HUES6 (cell line): ENCODE results near the gene MEF2D.

Source experiments
- H3K27ac ChIP-seq: 2 replicates; pipeline ENCODE4 v1.7.0; 2013; ENCODE audit warnings: low read depth, mild to moderate bottlenecking, low read length, inconsistent platforms
- H3K27me3 ChIP-seq: 2 replicates; pipeline ENCODE4 v1.6.1; 2013; ENCODE audit warnings: low read length; ENCODE audit not compliant: control insufficient read depth, insufficient read depth
- H3K36me3 ChIP-seq: 2 replicates; pipeline ENCODE4 v1.6.1; 2013; ENCODE audit warnings: low read length; ENCODE audit not compliant: control insufficient read depth, insufficient read depth
- H3K4me1 ChIP-seq: 2 replicates; pipeline ENCODE4 v1.6.1; 2013; ENCODE audit warnings: low read length; ENCODE audit not compliant: control insufficient read depth, insufficient read depth
- H3K4me3 ChIP-seq: 2 replicates; pipeline ENCODE4 v1.5.1; 2013; ENCODE audit warnings: low read depth, low read length
- H3K9ac ChIP-seq: one replicate; pipeline ENCODE4 v1.6.1; 2013; ENCODE audit warnings: mild to moderate bottlenecking, low read length
- H3K9me3 ChIP-seq: 2 replicates; pipeline ENCODE4 v1.6.1; 2013; ENCODE audit warnings: low read depth, low read length; ENCODE audit not compliant: control insufficient read depth, insufficient read depth

The MEF2D gene

DNA sequence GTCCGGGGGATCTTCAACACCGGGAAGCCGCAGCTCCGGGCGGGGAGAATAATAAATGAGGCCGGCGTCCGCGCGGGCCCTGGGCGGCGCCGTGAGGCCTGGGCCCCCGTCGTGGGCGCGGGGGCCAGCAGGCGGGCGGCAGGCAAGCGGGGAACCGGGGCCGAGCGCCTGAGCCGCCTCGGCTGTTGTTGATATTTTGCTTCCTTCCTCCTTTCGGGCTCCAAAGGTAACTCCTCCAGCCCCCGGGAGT lies at the start of gene MEF2D:
Gene MEF2D, minus strand, starts transcription at position 233 of the 250 bp plus-strand sequence. CDS start 17,483 bp downstream, outside the sequence.
- Histone ChIP-seq H3K4me1 (peaks cover 64% of the 10 kb centered on the region), H3K27me3 (no peaks in the 10 kb centered on the region), H3K4me3 (peak within 1 kb of the TSS; percentile 76), H3K36me3 (no peaks in the 10 kb centered on the region), H3K27ac (peak within 1 kb of the TSS; percentile 89), H3K9me3 (peaks cover 3% of the 10 kb centered on the region; the same call in 1 of the 2 replicates), H3K9ac (peak within 1 kb of the TSS; percentile 89)

DNA sequence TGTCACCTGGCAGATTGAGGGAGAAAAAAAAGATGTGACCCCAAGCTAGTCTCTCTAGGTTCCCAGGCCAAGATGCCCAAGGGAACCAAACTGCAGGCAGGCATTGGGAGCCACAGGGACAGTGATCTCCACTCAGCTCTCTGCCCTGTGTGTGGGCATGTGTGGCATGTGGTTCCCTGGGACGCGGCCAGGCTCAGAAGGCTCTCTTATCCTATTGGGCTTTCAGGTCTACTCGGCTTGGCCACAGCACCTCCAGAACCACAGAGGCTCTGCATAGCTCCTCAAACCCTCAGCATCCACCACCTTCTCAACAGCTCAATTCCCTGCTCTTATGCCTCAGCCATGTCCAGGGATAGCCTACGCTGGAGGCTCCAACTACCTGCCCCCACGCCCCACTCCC lies 49.8 kb upstream of the MEF2D start:
- no peaks in the 10 kb centered on the region for H3K4me1 ChIP-seq
- H3K9me3 ChIP-seq, result no peaks in the 10 kb centered on the region
- H3K36me3 ChIP-seq, result peaks cover 87% of the 10 kb centered on the region
- H3K9ac ChIP-seq, result no peak overlapping the region
- no peak overlapping the region for H3K4me3 ChIP-seq
- no peaks in the 10 kb centered on the region for H3K27me3 ChIP-seq
- H3K27ac ChIP-seq, result no peak overlapping the region

DNA sequence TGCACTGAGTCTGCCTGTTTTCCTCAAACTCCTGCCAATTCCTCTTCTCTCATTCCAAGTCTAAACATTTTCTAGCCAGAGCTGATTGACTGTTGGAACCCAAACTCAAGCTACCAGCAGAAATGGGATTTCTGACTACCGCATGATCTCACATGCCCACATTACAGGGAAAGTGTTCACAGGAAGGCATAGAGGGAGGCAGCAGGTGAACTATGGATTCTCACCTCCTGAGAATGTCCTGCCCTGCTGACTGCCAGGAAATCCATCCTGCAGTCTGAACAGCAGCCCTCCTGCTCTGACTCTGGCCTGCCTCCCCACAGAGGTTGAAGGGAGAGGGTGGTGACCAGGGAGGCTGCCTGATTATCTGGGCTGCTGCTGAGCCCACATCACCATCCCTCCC lies 49.3 kb upstream of the MEF2D start:
- no peak overlapping the region for H3K9ac ChIP-seq
- no peaks in the 10 kb centered on the region for H3K4me1 ChIP-seq
- no peaks in the 10 kb centered on the region for H3K9me3 ChIP-seq
- no peaks in the 10 kb centered on the region for H3K27me3 ChIP-seq
- no peak overlapping the region for H3K4me3 ChIP-seq
- peaks cover 82% of the 10 kb centered on the region for H3K36me3 ChIP-seq
- no peak overlapping the region for H3K27ac ChIP-seq

DNA sequence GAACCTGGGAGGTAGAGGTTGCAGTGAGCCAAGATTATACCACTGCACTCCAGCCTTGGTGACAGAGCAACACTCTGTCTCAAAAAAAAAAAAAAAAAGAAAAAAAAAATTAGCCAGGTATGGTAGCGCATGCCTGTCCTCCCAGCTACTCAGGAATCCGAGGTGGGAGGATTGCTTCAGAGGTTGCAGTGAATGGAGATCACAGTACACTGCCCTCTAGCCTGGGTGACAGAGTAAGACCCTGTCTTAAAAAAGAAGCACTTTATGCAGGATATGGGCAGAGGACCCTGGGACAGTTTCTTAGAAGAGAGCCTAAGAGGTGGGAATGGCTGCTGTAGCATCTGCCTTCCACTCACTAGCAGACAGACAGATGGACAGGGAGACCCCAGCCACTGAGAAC lies 48.8 kb upstream of the MEF2D start:
- no peaks in the 10 kb centered on the region for H3K9me3 ChIP-seq
- H3K27ac ChIP-seq, result no peak overlapping the region
- no peak overlapping the region for H3K4me3 ChIP-seq
- H3K27me3 ChIP-seq, result no peaks in the 10 kb centered on the region
- H3K4me1 ChIP-seq, result no peaks in the 10 kb centered on the region
- no peak overlapping the region for H3K9ac ChIP-seq
- H3K36me3 ChIP-seq, result peaks cover 83% of the 10 kb centered on the region

DNA sequence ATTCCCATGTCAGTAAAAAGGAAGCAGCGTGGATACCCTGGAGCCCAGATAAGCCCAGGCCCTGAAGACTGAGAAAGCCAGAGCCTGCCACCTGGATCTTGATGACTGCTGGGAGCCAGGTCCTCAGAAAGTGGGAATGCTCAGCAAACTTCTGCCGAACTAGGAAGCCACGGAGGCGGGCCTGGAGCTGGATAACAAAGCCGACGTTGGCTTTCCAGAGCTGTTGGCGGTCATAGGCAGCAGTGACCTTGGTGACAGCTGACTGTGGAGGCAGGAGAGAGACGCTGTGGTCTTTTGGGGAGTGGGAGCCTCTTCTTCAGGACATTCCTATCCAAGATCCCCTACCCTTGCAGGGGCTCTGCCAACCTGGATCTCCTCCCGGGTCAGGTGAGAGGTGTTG lies 47.4 kb upstream of the MEF2D start:
- Histone ChIP-seq H3K9me3 (no peaks in the 10 kb centered on the region), H3K9ac (no peak overlapping the region), H3K4me3 (no peak overlapping the region), H3K27me3 (no peaks in the 10 kb centered on the region), H3K27ac (no peak overlapping the region), H3K4me1 (no peaks in the 10 kb centered on the region), H3K36me3 (peaks cover 83% of the 10 kb centered on the region)

DNA sequence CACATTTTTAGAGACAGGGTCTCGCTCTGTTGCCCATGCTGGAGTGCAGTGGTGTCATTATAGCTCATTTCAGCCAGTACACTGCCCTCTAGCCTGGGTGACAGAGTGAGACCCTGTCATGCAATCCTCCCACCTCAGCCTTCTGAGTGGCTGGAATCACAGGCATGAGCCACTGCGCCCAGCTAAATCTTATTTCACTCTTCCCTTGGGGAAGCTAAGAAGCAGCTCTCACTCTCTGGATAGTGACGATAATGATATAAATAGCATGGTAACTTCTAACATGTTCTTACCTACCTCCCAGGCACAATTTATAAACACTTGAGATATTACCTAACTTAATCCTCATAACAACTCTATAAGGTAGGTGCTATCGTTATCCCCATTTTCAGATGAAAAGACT lies 46.9 kb upstream of the MEF2D start:
- Histone ChIP-seq H3K36me3 (peaks cover 84% of the 10 kb centered on the region), H3K27me3 (no peaks in the 10 kb centered on the region), H3K4me1 (no peaks in the 10 kb centered on the region), H3K27ac (no peak overlapping the region), H3K4me3 (no peak overlapping the region), H3K9ac (no peak overlapping the region), H3K9me3 (no peaks in the 10 kb centered on the region)

DNA sequence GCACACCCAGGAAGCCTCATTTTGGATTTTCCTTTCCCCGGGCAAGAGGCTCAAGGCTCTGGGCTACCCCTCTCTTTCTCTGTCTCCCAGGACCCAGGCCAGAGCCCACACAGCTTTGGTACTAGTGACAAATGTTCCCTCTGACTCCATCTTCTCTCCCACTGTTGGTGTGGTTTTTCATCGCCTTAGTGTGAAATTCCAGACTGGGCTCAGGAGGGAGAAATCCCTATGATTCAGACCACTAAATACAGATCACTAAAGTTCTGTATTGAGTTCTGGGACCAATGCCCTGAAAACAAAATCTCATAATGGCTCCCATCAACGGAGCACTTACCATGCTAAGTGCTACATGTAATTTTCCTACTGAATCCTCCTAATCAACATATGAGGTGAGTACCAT lies 45.7 kb upstream of the MEF2D start:
- Histone ChIP-seq H3K27me3 (no peaks in the 10 kb centered on the region), H3K36me3 (peaks cover 84% of the 10 kb centered on the region), H3K4me3 (no peak overlapping the region), H3K9me3 (no peaks in the 10 kb centered on the region), H3K9ac (no peak overlapping the region), H3K27ac (no peak overlapping the region), H3K4me1 (no peaks in the 10 kb centered on the region)

DNA sequence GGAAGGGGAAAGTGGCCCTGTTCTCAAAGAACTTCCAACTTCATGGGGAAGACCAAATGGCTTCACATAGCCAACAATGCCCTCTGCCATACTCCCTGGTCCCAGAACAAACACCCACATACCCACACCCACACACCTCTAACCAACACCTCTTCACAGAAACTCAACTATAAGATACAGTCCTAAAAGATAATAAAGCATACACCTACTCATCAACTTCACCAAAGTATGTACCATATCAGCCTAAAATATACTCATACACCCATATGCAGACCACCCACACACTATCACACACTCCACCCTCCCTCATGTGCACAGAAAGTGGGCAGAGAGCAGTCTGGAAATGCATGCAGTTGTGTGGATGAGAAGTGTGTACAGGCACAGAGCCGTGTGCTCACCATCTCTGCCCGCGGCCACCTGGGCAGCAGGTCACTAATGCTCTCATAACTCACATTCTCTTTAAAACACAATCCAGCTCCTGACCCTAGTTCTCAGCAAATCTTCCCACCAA lies 44.1 kb upstream of the MEF2D start:
- no peaks in the 10 kb centered on the region for H3K27me3 ChIP-seq
- H3K36me3 ChIP-seq, result peaks cover 83% of the 10 kb centered on the region
- peaks cover 2% of the 10 kb centered on the region; the same call in 1 of the 2 replicates for H3K4me1 ChIP-seq
- H3K27ac ChIP-seq, result no peak overlapping the region
- H3K9me3 ChIP-seq, result no peaks in the 10 kb centered on the region
- H3K9ac ChIP-seq, result no peak overlapping the region
- no peak overlapping the region for H3K4me3 ChIP-seq

DNA sequence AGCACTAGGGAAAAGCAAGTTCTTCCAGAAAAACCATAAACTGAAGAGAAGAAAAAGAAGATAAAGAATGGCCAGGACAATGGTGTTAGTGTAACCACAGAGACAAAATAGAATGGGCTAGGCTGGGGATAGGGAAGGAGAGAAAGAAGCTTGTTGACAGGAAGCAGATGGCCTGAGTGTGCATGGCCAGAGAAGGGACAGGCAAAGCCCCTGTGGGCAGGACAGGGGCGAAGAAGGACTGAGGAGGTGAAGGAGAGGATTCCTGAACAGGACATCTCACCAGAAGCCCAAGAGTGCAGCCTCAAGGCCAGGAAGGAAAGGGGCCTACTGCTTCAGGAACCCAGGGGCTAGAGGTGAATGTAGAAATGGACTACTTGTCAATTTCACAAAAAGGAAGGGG lies 42.5 kb upstream of the MEF2D start:
- no peaks in the 10 kb centered on the region for H3K9me3 ChIP-seq
- peaks cover 86% of the 10 kb centered on the region for H3K36me3 ChIP-seq
- peaks cover 12% of the 10 kb centered on the region; the same call in 1 of the 2 replicates for H3K4me1 ChIP-seq
- no peak overlapping the region for H3K4me3 ChIP-seq
- H3K9ac ChIP-seq, result no peak overlapping the region
- H3K27me3 ChIP-seq, result no peaks in the 10 kb centered on the region
- H3K27ac ChIP-seq, result no peak overlapping the region

DNA sequence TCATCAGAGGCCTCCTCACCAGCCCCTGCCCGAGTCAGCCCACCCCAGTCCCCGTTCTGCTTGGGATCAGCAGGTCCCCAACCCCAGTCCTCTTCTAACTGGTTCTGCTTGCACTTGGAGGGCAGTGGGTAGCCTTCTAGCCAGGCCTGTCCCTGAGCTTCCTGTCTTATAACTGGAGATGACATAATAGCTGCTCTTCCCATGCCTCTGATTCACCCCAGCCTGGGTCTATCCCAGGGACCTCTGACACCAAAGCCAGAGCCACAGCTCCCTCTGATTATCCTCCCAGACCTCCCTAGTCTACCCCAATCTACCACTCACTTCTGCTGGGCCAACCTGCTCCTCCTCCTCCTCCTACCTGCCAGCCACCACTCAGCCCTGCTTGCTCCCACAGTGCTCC lies 40.4 kb upstream of the MEF2D start:
- Histone ChIP-seq H3K27ac (no peak overlapping the region), H3K9ac (no peak overlapping the region), H3K4me1 (peaks cover 12% of the 10 kb centered on the region; the same call in 1 of the 2 replicates), H3K27me3 (no peaks in the 10 kb centered on the region), H3K36me3 (peaks cover 82% of the 10 kb centered on the region), H3K4me3 (no peak overlapping the region), H3K9me3 (no peaks in the 10 kb centered on the region)

DNA sequence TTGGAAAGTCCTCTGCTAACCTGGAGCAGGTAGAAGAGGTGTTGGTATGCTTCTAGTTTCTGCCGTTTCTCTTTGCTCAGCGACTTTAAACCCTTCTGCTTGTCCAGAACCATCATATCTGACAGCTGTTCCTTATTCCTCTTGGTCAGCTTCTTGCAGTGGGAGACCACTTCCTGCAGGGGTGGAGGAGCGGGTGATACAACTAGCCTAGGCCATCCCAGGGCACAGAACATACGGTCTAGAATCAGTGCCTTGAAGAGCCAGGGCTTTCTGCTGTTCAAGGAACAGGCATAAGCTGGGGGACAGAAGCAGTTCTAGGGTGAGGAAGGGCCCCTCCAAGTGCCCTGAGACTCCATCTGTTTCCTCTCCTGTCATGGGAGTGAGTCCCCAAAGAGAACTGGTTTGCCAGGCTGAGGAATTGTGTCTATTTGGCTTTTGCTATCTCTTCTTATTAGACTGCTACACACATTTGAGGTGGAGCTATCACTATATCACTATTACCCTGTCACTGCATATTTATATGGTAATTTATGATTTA lies 39.3 kb upstream of the MEF2D start:
- H3K9ac ChIP-seq, result no peak overlapping the region
- H3K4me1 ChIP-seq, result peaks cover 12% of the 10 kb centered on the region; the same call in 1 of the 2 replicates
- peaks cover 87% of the 10 kb centered on the region for H3K36me3 ChIP-seq
- H3K4me3 ChIP-seq, result no peak overlapping the region
- H3K27ac ChIP-seq, result no peak overlapping the region
- no peaks in the 10 kb centered on the region for H3K9me3 ChIP-seq
- H3K27me3 ChIP-seq, result no peaks in the 10 kb centered on the region
